Endothelial cell of umbilical vein (primary cell): ENCODE data around the gene MICALL2. TPM values are rescaled to one million over a fixed set of nuclear protein-coding genes. Genes with fewer than 3 reads are reported as not detected.

Source experiments
- BruUV-seq: library from RNA; stranded (reverse); fragments of 400-500 nt; replicated peaks from 2 replicates; lab custom pipeline; 2021; lab: Mats Ljungman, UMichigan
- CTCF ChIA-PET: fragments of 300-600, 350-600 bp; sonication (Branson Sonifier 250); formaldehyde crosslinking; loops from one replicate; lab custom pipeline; 2021; ENCODE audit warnings: antibody characterized with exemption, inconsistent platforms; lab: Charles Lee
- POLR2A ChIA-PET: fragments of 300-600, 350-600 bp; sonication (Branson Sonifier 250); formaldehyde crosslinking; loops from one replicate; lab custom pipeline; 2021; ENCODE audit warnings: antibody characterized with exemption, inconsistent platforms; lab: Charles Lee
- DNase-seq: peaks from one replicate; pipeline ENCODE4 v3.0.0-alpha.2; 2011; ENCODE audit warnings: low read depth, low spot score
- FAIRE-seq: peaks from 2 replicates; lab custom pipeline; 2011; peaks lifted over from hg19 to GRCh38; lab: Jason Lieb, UNC
- H2AFZ ChIP-seq: 2 replicates; pipeline ENCODE4 v1.6.0; 2012; ENCODE audit warnings: low read depth, low read length, control low read depth, inconsistent platforms
- H3K27ac ChIP-seq: 2 replicates; pipeline ENCODE4 v1.5.1; 2011; ENCODE audit warnings: low read depth, mild to moderate bottlenecking, control low read depth, low read length, moderate library complexity; ENCODE audit not compliant: insufficient read depth
- H3K27me3 ChIP-seq, 2 experiments: 2 replicates each; pipeline versions ENCODE4 v1.6.0 to v1.6.1; 2011; ENCODE audit warnings: low read length in 2 of 2, mixed read lengths in 1 of 2; ENCODE audit not compliant: control insufficient read depth in 2 of 2, insufficient read depth in 2 of 2
- H3K36me3 ChIP-seq, 2 experiments: 2 replicates in 1 of 2; 3 replicates in 1 of 2; pipeline ENCODE4 v1.5.1; 2011; ENCODE audit warnings: low read length in 2 of 2, mild to moderate bottlenecking in 1 of 2, moderate library complexity in 1 of 2; ENCODE audit not compliant: control insufficient read depth in 2 of 2, insufficient read depth in 2 of 2; ENCODE audit errors: extremely low read depth in 1 of 2
- H3K4me1 ChIP-seq: 3 replicates; pipeline ENCODE4 v1.5.1; 2011; ENCODE audit warnings: mild to moderate bottlenecking, low read length; ENCODE audit not compliant: control insufficient read depth, insufficient read depth; ENCODE audit errors: extremely low read depth
- H3K4me2 ChIP-seq: 2 replicates; pipeline ENCODE4 v1.6.1; 2011; ENCODE audit warnings: low read length, control low read depth, mixed read lengths; ENCODE audit not compliant: insufficient read depth
- H3K4me3 ChIP-seq, 3 experiments: fragments of 200-600 bp in 1 of 3; sonication (generic), shearing (Covaris generic) in 1 of 3; replicated peaks in 1 of 3; 2 replicates each; pipeline ENCODE4 v1.5.1; 2011 to 2016; ENCODE audit warnings: control low read depth in 3 of 3, low read length in 3 of 3, mild to moderate bottlenecking in 2 of 3, inconsistent platforms in 1 of 3, low read depth in 1 of 3, moderate library complexity in 1 of 3; ENCODE audit not compliant: insufficient read depth in 1 of 3
- H3K79me2 ChIP-seq: 2 replicates; pipeline ENCODE4 v1.6.0; 2012; ENCODE audit warnings: low read length, inconsistent platforms; ENCODE audit not compliant: control insufficient read depth, insufficient read depth
- H3K9ac ChIP-seq: replicated peaks from 2 replicates; pipeline ENCODE3; 2011; ENCODE audit warnings: low read length, control low read depth; ENCODE audit not compliant: insufficient read depth; ENCODE audit errors: extremely low read depth
- H3K9me1 ChIP-seq: replicated peaks from 3 replicates; pipeline ENCODE4 v1.6.0; 2011; ENCODE audit warnings: mild to moderate bottlenecking, low read length; ENCODE audit not compliant: control insufficient read depth, insufficient read depth; ENCODE audit errors: extremely low read depth
- H3K9me3 ChIP-seq: replicated peaks from 2 replicates; pipeline ENCODE4 v1.5.1; 2012; ENCODE audit warnings: low read length, inconsistent platforms; ENCODE audit not compliant: control insufficient read depth, insufficient read depth
- H4K20me1 ChIP-seq: replicated peaks from 2 replicates; pipeline ENCODE3; 2011; ENCODE audit warnings: mild to moderate bottlenecking, low read length; ENCODE audit not compliant: control insufficient read depth, insufficient read depth; ENCODE audit errors: extremely low read depth
- EZH2 ChIP-seq: IDR thresholded peaks from 2 replicates; pipeline ENCODE4 v1.6.1; 2012; ENCODE audit warnings: borderline replicate concordance, low read depth, mild to moderate bottlenecking, moderate library complexity, low read length, inconsistent platforms; ENCODE audit not compliant: severe bottlenecking
- FOS ChIP-seq: IDR thresholded peaks from 2 replicates; pipeline ENCODE4 v1.6.1; 2011; ENCODE audit warnings: mild to moderate bottlenecking, low read length, moderate library complexity, borderline replicate concordance; ENCODE audit not compliant: insufficient read depth
- GATA2 ChIP-seq: IDR thresholded peaks from 2 replicates; pipeline ENCODE4 v1.7.0; 2011; ENCODE audit warnings: low read depth, mild to moderate bottlenecking, moderate library complexity, mixed read lengths, low read length; ENCODE audit not compliant: insufficient read length, insufficient read depth
- JUN ChIP-seq: IDR thresholded peaks from 2 replicates; pipeline ENCODE4 v1.6.1; 2011; ENCODE audit warnings: borderline replicate concordance, low read depth; ENCODE audit not compliant: insufficient read length, insufficient read depth
- MYC ChIP-seq: IDR thresholded peaks from one replicate; pipeline ENCODE4 v1.6.1; 2011; ENCODE audit warnings: mild to moderate bottlenecking, low read depth, low read length
- POLR2A ChIP-seq: IDR thresholded peaks from 2 replicates; pipeline ENCODE4 v1.6.1; 2012; ENCODE audit warnings: low read depth, mild to moderate bottlenecking, control low read depth, low read length
- POLR2AphosphoS5 ChIP-seq: IDR thresholded peaks from 2 replicates; pipeline ENCODE4 v1.6.1; 2012; ENCODE audit warnings: low read depth, mild to moderate bottlenecking, control low read depth, low read length, moderate library complexity; ENCODE audit not compliant: insufficient read depth
- dilution Hi-C: fragments of 300-500 bp; cut with MboI; formaldehyde crosslinking; loops from one replicate; pipeline ENCODE4 v1.15.0; 2019; ENCODE audit warnings: low sequenced_read_pairs; ENCODE audit not compliant: extremely low pct_ligation_motif_present
- intact Hi-C: fragments of 100-400 bp; cut with micrococcal nuclease; formaldehyde crosslinking; loops from one replicate; pipeline ENCODE4 v1.10.0; 2022
- polyA plus RNA-seq, 4 experiments: library from polyadenylated mRNA; depleted of rRNA in 3 of 4; stranded (reverse) in 3 of 4; unstranded in 1 of 4; fragments of >200 nt; gene quantifications; 2 replicates each; pipeline versions ENCODE4 v1.2.1 to v1.2.3, GENCODE V29; 2011 to 2012; ENCODE audit warnings: missing spikeins in 1 of 4
- total RNA-seq: library from RNA; stranded (reverse); gene quantifications from 2 replicates; pipeline ENCODE4 v1.2.3, GENCODE V29; 2021
- TF ChIP-seq, protein P1 (sequence below), 2 donors: IDR thresholded peaks; 1 replicate in 1 of 2; 2 replicates in 1 of 2; pipeline ENCODE4 v1.5.1; 2011; ENCODE audit warnings: low read length in 2 of 2, mild to moderate bottlenecking in 2 of 2, moderate library complexity in 2 of 2, control low read depth in 1 of 2, inconsistent platforms in 1 of 2, low read depth in 1 of 2; ENCODE audit not compliant: insufficient read depth in 1 of 2; ENCODE audit errors: extremely low read depth in 1 of 2
- TF ChIP-seq, protein P2 (sequence below): IDR thresholded peaks from 2 replicates; pipeline ENCODE4 v1.6.1; 2011; ENCODE audit not compliant: insufficient read depth, insufficient read length

The MICALL2 gene
- total and polyA plus RNA-seq, 2 donors (not counting 3 experiments of a cell fraction or from before 2014, with no cell fraction given), result 29.8 to 46.3 TPM

DNA sequence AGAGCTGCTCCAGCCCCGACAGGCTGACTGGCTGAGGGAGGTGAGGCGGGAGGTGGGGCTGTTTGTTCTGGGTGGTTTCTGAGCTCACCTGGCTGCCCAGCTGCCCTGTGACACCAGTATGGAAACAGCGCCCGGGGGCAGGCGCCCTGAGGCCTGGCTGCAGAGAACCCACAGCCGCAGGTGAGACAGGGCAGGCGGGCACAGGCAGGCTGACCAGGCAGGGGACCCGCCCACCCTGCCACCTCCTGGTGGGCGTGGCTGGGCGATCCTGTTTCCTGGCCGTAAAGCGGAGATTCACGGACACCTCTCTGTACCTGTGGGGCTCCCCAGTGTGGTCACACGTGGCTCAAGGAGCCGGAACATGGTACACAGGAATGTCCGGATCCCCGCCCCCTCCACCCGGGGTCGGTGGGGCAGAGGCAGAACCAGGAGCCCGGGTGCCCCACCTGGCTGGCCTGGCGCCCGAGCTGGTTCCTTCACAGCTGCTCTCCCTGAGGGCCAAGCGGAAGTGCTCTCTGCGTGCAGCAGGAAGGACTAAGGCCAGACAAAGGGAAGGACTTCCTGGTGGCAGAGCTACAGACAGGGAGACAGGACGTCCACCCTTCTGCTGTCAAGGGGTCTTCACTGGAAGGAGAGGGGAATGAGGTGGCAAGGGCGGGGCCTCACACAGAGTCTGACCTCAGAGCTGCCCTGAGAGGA, 3.9 kb downstream of the MICALL2 start:
- H3K4me2 ChIP-seq, result no peak overlapping the region
- H3K9ac ChIP-seq, result no peak overlapping the region
- H3K27ac ChIP-seq, result peak overlapping the region; percentile 29
- H3K4me3 ChIP-seq, result no peak overlapping the region
- H3K27me3 ChIP-seq, result no peaks in the 10 kb centered on the region
- H3K79me2 ChIP-seq, result peaks cover 48% of the 10 kb centered on the region
- dilution Hi-C loops, result no loop called here
- H4K20me1 ChIP-seq, result no peaks in the 10 kb centered on the region
- peak; percentile 55 for FAIRE-seq
- POLR2A ChIA-PET, result no interaction called here
- no peak overlapping the region for H2AFZ ChIP-seq
- CTCF ChIA-PET, result interaction anchor here (1.0 to 3.6 kb wide), 3 partner anchors 19 to 23 kb away, joined by 3 to 23 read pairs (median 4); no protein-coding TSS in a partner anchor
- intact Hi-C loops, result no loop called here
- TF ChIP-seq FOS (no peak), POLR2AphosphoS5 (no peak), JUN (no peak), GATA2 (no peak), MYC (no peak), EZH2 (no peak), POLR2A (no peak)
- TF ChIP-seq, protein P1, sequence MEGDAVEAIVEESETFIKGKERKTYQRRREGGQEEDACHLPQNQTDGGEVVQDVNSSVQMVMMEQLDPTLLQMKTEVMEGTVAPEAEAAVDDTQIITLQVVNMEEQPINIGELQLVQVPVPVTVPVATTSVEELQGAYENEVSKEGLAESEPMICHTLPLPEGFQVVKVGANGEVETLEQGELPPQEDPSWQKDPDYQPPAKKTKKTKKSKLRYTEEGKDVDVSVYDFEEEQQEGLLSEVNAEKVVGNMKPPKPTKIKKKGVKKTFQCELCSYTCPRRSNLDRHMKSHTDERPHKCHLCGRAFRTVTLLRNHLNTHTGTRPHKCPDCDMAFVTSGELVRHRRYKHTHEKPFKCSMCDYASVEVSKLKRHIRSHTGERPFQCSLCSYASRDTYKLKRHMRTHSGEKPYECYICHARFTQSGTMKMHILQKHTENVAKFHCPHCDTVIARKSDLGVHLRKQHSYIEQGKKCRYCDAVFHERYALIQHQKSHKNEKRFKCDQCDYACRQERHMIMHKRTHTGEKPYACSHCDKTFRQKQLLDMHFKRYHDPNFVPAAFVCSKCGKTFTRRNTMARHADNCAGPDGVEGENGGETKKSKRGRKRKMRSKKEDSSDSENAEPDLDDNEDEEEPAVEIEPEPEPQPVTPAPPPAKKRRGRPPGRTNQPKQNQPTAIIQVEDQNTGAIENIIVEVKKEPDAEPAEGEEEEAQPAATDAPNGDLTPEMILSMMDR (IDR thresholded peaks at IDR 0.05; ENCODE audit: extremely low read depth in 1 of 2, insufficient read depth in 1 of 2, low read depth in 1 of 2, low read length in 2 of 2), result no peak
- TF ChIP-seq, protein P2, sequence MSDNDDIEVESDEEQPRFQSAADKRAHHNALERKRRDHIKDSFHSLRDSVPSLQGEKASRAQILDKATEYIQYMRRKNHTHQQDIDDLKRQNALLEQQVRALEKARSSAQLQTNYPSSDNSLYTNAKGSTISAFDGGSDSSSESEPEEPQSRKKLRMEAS, result no peak
- no TSS peak for BruUV-seq
- no peaks in the 10 kb centered on the region for H3K9me1 ChIP-seq
- H3K36me3 ChIP-seq, result no peaks in the 10 kb centered on the region
- DNase-seq, result no peak
- H3K9me3 ChIP-seq, result no peaks in the 10 kb centered on the region
- H3K4me1 ChIP-seq, result peaks cover 33% of the 10 kb centered on the region
